ENCODE data around the gene CSMD2. TPM values are rescaled to one million over a fixed set of nuclear protein-coding genes. Genes with fewer than 3 reads are reported as not detected.

CSMD2 gene
- total and polyA plus RNA-seq, 12 donors = 0.35 to 5.1 (median 1.5) TPM

DNA sequence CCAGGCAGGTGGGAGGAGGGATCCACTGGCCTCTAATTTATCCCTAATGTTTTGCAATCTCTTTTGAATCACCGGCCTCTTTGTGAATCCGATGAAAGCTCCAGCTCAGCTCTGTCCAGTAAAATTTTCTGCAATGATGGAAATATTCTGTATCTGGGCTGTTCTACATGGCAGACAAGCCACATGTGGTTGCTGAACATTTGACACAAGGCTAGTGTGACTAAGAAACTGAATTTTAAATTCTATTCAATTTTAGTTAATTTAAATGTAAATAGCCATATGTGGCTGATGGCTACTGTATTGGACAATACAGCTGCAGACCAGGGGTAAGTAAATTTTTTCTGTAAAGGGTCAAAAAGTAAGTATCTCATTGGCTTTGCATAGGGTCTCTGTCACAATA lies 135.1 kb downstream of the CSMD2 start:
- Histone ChIP-seq H3K27me3 (no peaks in the 10 kb centered on the region), H3K27ac (no peak overlapping the region), H3K9me3 (replicated peaks in 1 of 3) (no peaks in the 10 kb centered on the region), H3K4me3 (no peak overlapping the region), H3K36me3 (replicated peaks in 1 of 2) (no peaks in the 10 kb centered on the region), H3K4me1 (replicated peaks in 1 of 2) (no peaks in the 10 kb centered on the region)
- DNase-seq = no peak
- WGBS, 4 donors = 94 to 96% (median 96%) methylated on average over 2 of the region's 2 CpGs
- TF ChIP-seq, protein P1, sequence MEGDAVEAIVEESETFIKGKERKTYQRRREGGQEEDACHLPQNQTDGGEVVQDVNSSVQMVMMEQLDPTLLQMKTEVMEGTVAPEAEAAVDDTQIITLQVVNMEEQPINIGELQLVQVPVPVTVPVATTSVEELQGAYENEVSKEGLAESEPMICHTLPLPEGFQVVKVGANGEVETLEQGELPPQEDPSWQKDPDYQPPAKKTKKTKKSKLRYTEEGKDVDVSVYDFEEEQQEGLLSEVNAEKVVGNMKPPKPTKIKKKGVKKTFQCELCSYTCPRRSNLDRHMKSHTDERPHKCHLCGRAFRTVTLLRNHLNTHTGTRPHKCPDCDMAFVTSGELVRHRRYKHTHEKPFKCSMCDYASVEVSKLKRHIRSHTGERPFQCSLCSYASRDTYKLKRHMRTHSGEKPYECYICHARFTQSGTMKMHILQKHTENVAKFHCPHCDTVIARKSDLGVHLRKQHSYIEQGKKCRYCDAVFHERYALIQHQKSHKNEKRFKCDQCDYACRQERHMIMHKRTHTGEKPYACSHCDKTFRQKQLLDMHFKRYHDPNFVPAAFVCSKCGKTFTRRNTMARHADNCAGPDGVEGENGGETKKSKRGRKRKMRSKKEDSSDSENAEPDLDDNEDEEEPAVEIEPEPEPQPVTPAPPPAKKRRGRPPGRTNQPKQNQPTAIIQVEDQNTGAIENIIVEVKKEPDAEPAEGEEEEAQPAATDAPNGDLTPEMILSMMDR (IDR thresholded peaks at IDR 0.05) = no peak
- TF ChIP-seq POLR2A (IDR thresholded peaks at IDR 0.05) = no peak
- intact Hi-C loops (cut with DNase I) = no loop called here

GRCh38 chr1:34029515-34029914 lies 135.5 kb downstream of the CSMD2 start:
- intact Hi-C loops (cut with DNase I) = no loop called here

GRCh38 chr1:34028381-34029055 lies 136.5 kb downstream of the CSMD2 start:
- H3K4me3 ChIP-seq = no peak overlapping the region

More at GRCh38 chr1:34029515-34029914, 135.5 kb downstream of the CSMD2 start:
- 68 to 100% (median 97%) methylated on average over 3 of the region's 3 CpGs for WGBS, 4 donors
- Histone ChIP-seq H3K4me3 (no peak overlapping the region), H3K4me1 (replicated peaks in 1 of 2) (no peaks in the 10 kb centered on the region), H3K9me3 (replicated peaks in 1 of 3) (no peaks in the 10 kb centered on the region), H3K36me3 (replicated peaks in 1 of 2) (no peaks in the 10 kb centered on the region), H3K27ac (no peak overlapping the region), H3K27me3 (no peaks in the 10 kb centered on the region)
- DNase-seq = no peak
- TF ChIP-seq POLR2A (IDR thresholded peaks at IDR 0.05) = no peak
- TF ChIP-seq, protein P1 (IDR thresholded peaks at IDR 0.05) = no peak

GRCh38 chr1:34025675-34026074 lies 139.4 kb downstream of the CSMD2 start:
- intact Hi-C loops (cut with DNase I) = no loop called here
- H3K4me3 ChIP-seq = no peak overlapping the region
- no peak overlapping the region for H3K27ac ChIP-seq
- DNase-seq = no peak
- H3K36me3 ChIP-seq (replicated peaks in 1 of 2) = no peaks in the 10 kb centered on the region
- 78 to 91% (median 88%) methylated on average over 3 of the region's 3 CpGs for WGBS, 4 donors
- H3K27me3 ChIP-seq = no peaks in the 10 kb centered on the region
- TF ChIP-seq, protein P1 (IDR thresholded peaks at IDR 0.05) = no peak
- no peak for TF ChIP-seq POLR2A (IDR thresholded peaks at IDR 0.05)
- H3K4me1 ChIP-seq (replicated peaks in 1 of 2) = no peaks in the 10 kb centered on the region
- H3K9me3 ChIP-seq (replicated peaks in 1 of 3) = no peaks in the 10 kb centered on the region

More at GRCh38 chr1:34028381-34029055, 136.5 kb downstream of the CSMD2 start:
- Histone ChIP-seq H3K9me3 (replicated peaks in 1 of 3) (no peaks in the 10 kb centered on the region), H3K27ac (no peak overlapping the region), H3K27me3 (no peaks in the 10 kb centered on the region), H3K36me3 (replicated peaks in 1 of 2) (no peaks in the 10 kb centered on the region), H3K4me1 (replicated peaks in 1 of 2) (no peaks in the 10 kb centered on the region)
- TF ChIP-seq, protein P1 (IDR thresholded peaks at IDR 0.05) = no peak
- no peak for TF ChIP-seq POLR2A (IDR thresholded peaks at IDR 0.05)
- 90 to 96% (median 94%) methylated on average over 11 of the region's 11 CpGs for WGBS, 4 donors
- DNase-seq = no peak
- intact Hi-C loops (cut with DNase I) = no loop called here
